Measurements from ENCODE around the gene HMGA1.
"Not testable (repeated sequence)": the region's sequence is repeated elsewhere in the genome, so short reads cannot be mapped to it uniquely, and the experiment has no call there.

DNA sequence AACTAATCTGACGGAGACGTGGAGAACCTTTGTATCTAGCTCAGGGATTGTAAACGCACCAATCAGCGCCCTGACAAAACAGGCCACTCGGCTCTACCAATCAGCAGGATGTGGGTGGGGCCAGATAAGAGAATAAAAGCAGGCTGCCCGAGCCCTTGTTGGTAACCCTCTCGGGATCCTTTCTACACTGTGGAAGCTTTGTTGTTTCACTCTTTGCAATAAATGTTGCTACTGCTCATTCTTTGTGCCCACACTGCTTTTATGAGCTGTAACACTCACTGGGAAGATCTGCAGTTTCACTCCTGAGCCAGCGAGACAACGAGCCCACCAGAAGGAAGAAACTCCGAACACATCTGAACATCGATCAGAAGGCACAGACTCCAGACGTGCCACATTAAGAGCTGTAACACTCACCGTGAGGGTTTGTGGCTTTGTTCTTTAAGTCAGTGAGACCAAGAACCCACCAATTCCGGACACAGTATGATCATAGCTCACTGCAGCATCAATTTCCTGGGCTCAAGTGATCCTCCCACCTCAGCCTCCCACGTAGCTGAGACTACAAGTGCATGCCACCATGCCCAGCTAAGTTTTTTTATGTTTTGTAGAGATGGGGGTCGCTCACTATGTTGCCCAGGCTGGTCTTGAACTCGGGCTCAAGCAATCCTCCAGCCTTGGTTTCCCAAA lies 33.1 kb downstream of the HMGA1 start:
- TF ChIP-seq CTCF, POLR2A (IDR thresholded peaks at IDR 0.05): not testable (repeated sequence)

Measured in thyroid gland (tissue), 4 donors.